Fibroblast of lung (primary cell): ENCODE data around the gene ADCY5. TPM values are rescaled to one million over a fixed set of nuclear protein-coding genes. Genes with fewer than 3 reads are reported as not detected.

Source experiments
- DNase-seq, 2 donors: peaks; one replicate each; pipeline versions ENCODE4 v3.0.0 to v3.0.0-alpha.2; 2010; ENCODE audit warnings: low read depth in 2 of 2
- H2AFZ ChIP-seq: 2 replicates; pipeline ENCODE4 v1.5.1; 2012; ENCODE audit warnings: low read length, control low read depth, inconsistent platforms
- H3K27ac ChIP-seq: 2 replicates; pipeline ENCODE4 v1.5.1; 2011; ENCODE audit warnings: low read length, control low read depth; ENCODE audit not compliant: insufficient read depth
- H3K27me3 ChIP-seq: 2 replicates; pipeline ENCODE4 v1.5.1; 2011; ENCODE audit warnings: mild to moderate bottlenecking, low read length; ENCODE audit not compliant: control insufficient read depth, insufficient read depth
- H3K36me3 ChIP-seq: 2 replicates; pipeline ENCODE4 v1.5.1; 2011; ENCODE audit warnings: low read length; ENCODE audit not compliant: control insufficient read depth, insufficient read depth
- H3K4me1 ChIP-seq: 2 replicates; pipeline ENCODE4 v1.5.1; 2011; ENCODE audit warnings: low read length; ENCODE audit not compliant: control insufficient read depth, insufficient read depth; ENCODE audit errors: extremely low read depth
- H3K4me2 ChIP-seq: 2 replicates; pipeline ENCODE4 v1.5.1; 2011; ENCODE audit warnings: low read length, control low read depth; ENCODE audit not compliant: insufficient read depth; ENCODE audit errors: extremely low read depth
- H3K4me3 ChIP-seq, 4 experiments: fragments of 200-600 bp in 1 of 4; sonication (generic) in 1 of 4; replicated peaks in 1 of 4; 2 replicates each; pipeline ENCODE4 v1.5.1; 2011 to 2016; ENCODE audit warnings: low read length in 4 of 4, low read depth in 3 of 4, mild to moderate bottlenecking in 3 of 4, control low read depth in 2 of 4, inconsistent platforms in 1 of 4, mixed read lengths in 1 of 4; ENCODE audit not compliant: insufficient read depth in 1 of 4; ENCODE audit errors: control extremely low read depth in 1 of 4
- H3K79me2 ChIP-seq: 2 replicates; pipeline ENCODE4 v1.5.1; 2012; ENCODE audit warnings: mild to moderate bottlenecking, low read length, inconsistent platforms; ENCODE audit not compliant: control insufficient read depth, insufficient read depth
- H3K9ac ChIP-seq: 2 replicates; pipeline ENCODE4 v1.5.1; 2011; ENCODE audit warnings: mild to moderate bottlenecking, low read length, control low read depth; ENCODE audit not compliant: insufficient read depth
- H3K9me3 ChIP-seq: 2 replicates; pipeline ENCODE4 v1.5.1; 2012; ENCODE audit warnings: low read depth, low read length; ENCODE audit not compliant: control insufficient read depth, insufficient read depth
- H4K20me1 ChIP-seq: 2 replicates; pipeline ENCODE4 v1.5.1; 2011; ENCODE audit warnings: low read length; ENCODE audit not compliant: control insufficient read depth, insufficient read depth; ENCODE audit errors: extremely low read depth
- CTCF ChIP-seq, 2 donors: IDR thresholded peaks in 1 of 2; conservative IDR thresholded peaks in 1 of 2; 1 replicate in 1 of 2; 2 replicates in 1 of 2; pipeline ENCODE4 v1.5.1; 2011 to 2012; ENCODE audit warnings: low read length in 2 of 2, control low read depth in 1 of 2, inconsistent platforms in 1 of 2, low read depth in 1 of 2, mild to moderate bottlenecking in 1 of 2
- EZH2 ChIP-seq: IDR thresholded peaks from 2 replicates; pipeline ENCODE4 v1.5.1; 2012; ENCODE audit warnings: low read length, control low read depth, mild to moderate bottlenecking; ENCODE audit errors: missing control alignments
- polyA plus RNA-seq, 2 donors: library from polyadenylated mRNA; depleted of rRNA in 1 of 2; stranded (reverse) in 1 of 2; unstranded in 1 of 2; fragments of >200 nt; gene quantifications; 2 replicates each; pipeline ENCODE4 v1.2.1, GENCODE V29; 2011 to 2012; ENCODE audit warnings: missing spikeins in 1 of 2
- total RNA-seq: library from RNA; depleted of rRNA; stranded (reverse); fragments of >200 nt; gene quantifications from 2 replicates; pipeline ENCODE4 v1.2.1, GENCODE V29; 2014

The ADCY5 gene
- total and polyA plus RNA-seq, 2 donors (not counting 1 experiment from before 2014, with no cell fraction given) = 0.11 to 0.50 TPM

DNA sequence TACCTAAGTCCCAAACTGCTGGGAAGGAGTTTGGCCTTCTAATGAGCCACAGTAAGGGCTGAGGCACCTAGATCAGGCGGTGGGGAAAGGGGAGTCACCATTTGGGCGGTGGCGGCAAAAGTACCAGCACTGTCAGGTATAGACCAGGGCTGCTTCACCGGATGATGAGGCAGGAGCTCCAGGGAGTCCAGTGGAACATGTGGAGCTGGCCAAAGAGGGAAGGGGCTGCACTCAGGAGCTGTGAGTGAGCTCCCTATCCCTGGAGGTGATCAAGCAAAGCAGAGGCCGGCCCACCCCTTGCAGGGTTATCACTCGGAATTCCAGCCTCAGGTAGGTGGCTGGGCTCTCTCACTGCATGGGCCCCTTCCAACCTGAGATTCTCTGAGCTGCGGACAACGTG lies 138.7 kb downstream of the ADCY5 start:
- no peaks in the 10 kb centered on the region for H3K36me3 ChIP-seq
- no peak overlapping the region for H3K27ac ChIP-seq
- H3K4me2 ChIP-seq = no peak overlapping the region
- peaks cover 10% of the 10 kb centered on the region for H3K27me3 ChIP-seq
- TF ChIP-seq EZH2 = no peak
- no peak for TF ChIP-seq CTCF (conservative IDR thresholded peaks at IDR 0.05 in 1 of 2, IDR thresholded peaks at IDR 0.05 in 1 of 2; ENCODE audit: low read depth in 1 of 2, low read length in 2 of 2)
- H3K4me3 ChIP-seq = no peak overlapping the region
- H3K4me1 ChIP-seq = no peaks in the 10 kb centered on the region
- H2AFZ ChIP-seq = no peak overlapping the region
- no peak overlapping the region for H3K9ac ChIP-seq
- no peaks in the 10 kb centered on the region for H4K20me1 ChIP-seq
- DNase-seq = no peak
- H3K9me3 ChIP-seq = no peaks in the 10 kb centered on the region
- H3K79me2 ChIP-seq = no peaks in the 10 kb centered on the region

- TF ChIP-seq EZH2 (no peak), CTCF (conservative IDR thresholded peaks at IDR 0.05 in 1 of 2, IDR thresholded peaks at IDR 0.05 in 1 of 2; ENCODE audit: low read depth in 1 of 2, low read length in 2 of 2) (no peak)
- Histone ChIP-seq H3K4me2 (no peak overlapping the region), H4K20me1 (no peaks in the 10 kb centered on the region), H3K9ac (no peak overlapping the region), H3K27me3 (peaks cover 2% of the 10 kb centered on the region), H3K36me3 (no peaks in the 10 kb centered on the region), H3K27ac (no peak overlapping the region), H3K4me1 (no peaks in the 10 kb centered on the region), H3K79me2 (no peaks in the 10 kb centered on the region), H3K4me3 (no peak overlapping the region), H3K9me3 (no peaks in the 10 kb centered on the region), H2AFZ (no peak overlapping the region)
- DNase-seq = no peak
Measured at GRCh38 chr3:123307064-123307463, 141.8 kb downstream of the ADCY5 start.

DNA sequence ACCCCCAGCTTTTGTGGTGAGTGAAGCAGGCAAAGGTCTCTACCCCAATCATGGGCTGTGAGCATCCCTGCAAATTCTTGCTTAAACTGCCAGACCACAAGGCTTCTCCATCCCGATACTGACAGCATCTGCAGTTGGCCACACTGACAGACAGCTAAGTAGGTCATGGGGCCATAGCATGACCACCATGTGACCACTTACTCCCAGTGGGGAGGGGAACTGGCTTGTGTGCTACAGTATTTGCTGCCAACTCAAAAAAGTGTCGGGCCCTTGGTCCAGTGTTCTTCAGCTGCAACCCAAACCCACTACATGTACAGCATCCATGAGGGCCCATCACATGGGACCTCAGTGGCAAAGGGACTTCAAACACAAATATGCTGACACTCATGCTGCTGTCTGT lies 143.7 kb downstream of the ADCY5 start:
- no peak overlapping the region for H3K4me3 ChIP-seq
- peaks cover 5% of the 10 kb centered on the region for H3K27me3 ChIP-seq
- H3K4me1 ChIP-seq = no peaks in the 10 kb centered on the region
- no peak overlapping the region for H3K27ac ChIP-seq
- no peaks in the 10 kb centered on the region for H3K9me3 ChIP-seq
- no peak overlapping the region for H3K4me2 ChIP-seq
- H4K20me1 ChIP-seq = no peaks in the 10 kb centered on the region
- no peak for TF ChIP-seq CTCF (conservative IDR thresholded peaks at IDR 0.05 in 1 of 2, IDR thresholded peaks at IDR 0.05 in 1 of 2; ENCODE audit: low read depth in 1 of 2, low read length in 2 of 2)
- TF ChIP-seq EZH2 = no peak
- H3K36me3 ChIP-seq = no peaks in the 10 kb centered on the region
- no peak overlapping the region for H2AFZ ChIP-seq
- no peak for DNase-seq
- no peaks in the 10 kb centered on the region for H3K79me2 ChIP-seq
- no peak overlapping the region for H3K9ac ChIP-seq
